ENCODE measurements around the gene CCDC24.

GRCh38 chr1:43981636-43982035 is 9.8 kb upstream of the CCDC24 start:
- TF ChIP-seq, protein P1, sequence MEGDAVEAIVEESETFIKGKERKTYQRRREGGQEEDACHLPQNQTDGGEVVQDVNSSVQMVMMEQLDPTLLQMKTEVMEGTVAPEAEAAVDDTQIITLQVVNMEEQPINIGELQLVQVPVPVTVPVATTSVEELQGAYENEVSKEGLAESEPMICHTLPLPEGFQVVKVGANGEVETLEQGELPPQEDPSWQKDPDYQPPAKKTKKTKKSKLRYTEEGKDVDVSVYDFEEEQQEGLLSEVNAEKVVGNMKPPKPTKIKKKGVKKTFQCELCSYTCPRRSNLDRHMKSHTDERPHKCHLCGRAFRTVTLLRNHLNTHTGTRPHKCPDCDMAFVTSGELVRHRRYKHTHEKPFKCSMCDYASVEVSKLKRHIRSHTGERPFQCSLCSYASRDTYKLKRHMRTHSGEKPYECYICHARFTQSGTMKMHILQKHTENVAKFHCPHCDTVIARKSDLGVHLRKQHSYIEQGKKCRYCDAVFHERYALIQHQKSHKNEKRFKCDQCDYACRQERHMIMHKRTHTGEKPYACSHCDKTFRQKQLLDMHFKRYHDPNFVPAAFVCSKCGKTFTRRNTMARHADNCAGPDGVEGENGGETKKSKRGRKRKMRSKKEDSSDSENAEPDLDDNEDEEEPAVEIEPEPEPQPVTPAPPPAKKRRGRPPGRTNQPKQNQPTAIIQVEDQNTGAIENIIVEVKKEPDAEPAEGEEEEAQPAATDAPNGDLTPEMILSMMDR (conservative IDR thresholded peaks at IDR 0.05): no peak
- TF ChIP-seq ZFX (IDR thresholded peaks at IDR 0.05): no peak
